KOPT-K1 (cell line): ENCODE measurements around the gene MAP3K21.

Experiments
- H3K27ac ChIP-seq: fragments of 200-600 bp; sonication (generic); 2 replicates; pipeline ENCODE4 v1.5.1; 2016; ENCODE audit warnings: antibody characterized with exemption, mild to moderate bottlenecking, low read depth, low read length; ENCODE audit not compliant: poor library complexity, severe bottlenecking
- H3K36me3 ChIP-seq: fragments of 200-600 bp; sonication (generic); 2 replicates; pipeline ENCODE4 v1.5.1; 2017; ENCODE audit warnings: antibody characterized with exemption, mild to moderate bottlenecking, low read length, moderate library complexity; ENCODE audit not compliant: insufficient read depth
- H3K9me3 ChIP-seq: fragments of 200-600 bp; sonication (generic); 2 replicates; pipeline ENCODE4 v1.5.1; 2017; ENCODE audit warnings: antibody characterized with exemption, low read length, mild to moderate bottlenecking; ENCODE audit not compliant: insufficient read depth, poor library complexity, severe bottlenecking

MAP3K21 gene

GRCh38 chr1:233410906-233411305 lies 83.4 kb downstream of the MAP3K21 start:
- peaks cover 19% of the 10 kb centered on the region for H3K9me3 ChIP-seq
- no peak overlapping the region for H3K27ac ChIP-seq
- no peaks in the 10 kb centered on the region for H3K36me3 ChIP-seq

GRCh38 chr1:233412812-233413211 lies 85.3 kb downstream of the MAP3K21 start:
- H3K27ac ChIP-seq: no peak overlapping the region
- H3K36me3 ChIP-seq: no peaks in the 10 kb centered on the region
- H3K9me3 ChIP-seq: peaks cover 12% of the 10 kb centered on the region

GRCh38 chr1:233421293-233421692 lies 93.8 kb downstream of the MAP3K21 start:
- Histone ChIP-seq H3K9me3 (no peaks in the 10 kb centered on the region), H3K36me3 (no peaks in the 10 kb centered on the region), H3K27ac (no peak overlapping the region)

- no peaks in the 10 kb centered on the region for H3K9me3 ChIP-seq
- H3K36me3 ChIP-seq: no peaks in the 10 kb centered on the region
- H3K27ac ChIP-seq: no peak overlapping the region
These were observed 97.3 kb downstream of the MAP3K21 start for GRCh38 chr1:233424779-233425178.

GRCh38 chr1:233427907-233428306 lies 100.4 kb downstream of the MAP3K21 start:
- Histone ChIP-seq H3K9me3 (no peaks in the 10 kb centered on the region), H3K36me3 (no peaks in the 10 kb centered on the region), H3K27ac (no peak overlapping the region)

- H3K27ac ChIP-seq: no peak overlapping the region
- no peaks in the 10 kb centered on the region for H3K9me3 ChIP-seq
- H3K36me3 ChIP-seq: no peaks in the 10 kb centered on the region
These were observed 104.4 kb downstream of the MAP3K21 start for GRCh38 chr1:233431753-233432403.

GRCh38 chr1:233432916-233433315 lies 105.4 kb downstream of the MAP3K21 start:
- Histone ChIP-seq H3K9me3 (no peaks in the 10 kb centered on the region), H3K36me3 (no peaks in the 10 kb centered on the region), H3K27ac (no peak overlapping the region)

GRCh38 chr1:233433436-233434210 lies 106.1 kb downstream of the MAP3K21 start:
- no peaks in the 10 kb centered on the region for H3K36me3 ChIP-seq
- H3K9me3 ChIP-seq: no peaks in the 10 kb centered on the region
- H3K27ac ChIP-seq: no peak overlapping the region
